Endometrium (tissue), 2 donors: ENCODE data around the gene CMSS1.
"Not testable (repeated sequence)": the region's sequence is repeated elsewhere in the genome, so short reads cannot be mapped to it uniquely, and the experiment has no call there.

Experiments used
- FAIRE-seq: peaks from 2 replicates; lab custom pipeline; 2012; peaks lifted over from hg19 to GRCh38; lab: Jason Lieb, UNC
- donor health status: control.
- donor health status: control.

Gene CMSS1

DNA sequence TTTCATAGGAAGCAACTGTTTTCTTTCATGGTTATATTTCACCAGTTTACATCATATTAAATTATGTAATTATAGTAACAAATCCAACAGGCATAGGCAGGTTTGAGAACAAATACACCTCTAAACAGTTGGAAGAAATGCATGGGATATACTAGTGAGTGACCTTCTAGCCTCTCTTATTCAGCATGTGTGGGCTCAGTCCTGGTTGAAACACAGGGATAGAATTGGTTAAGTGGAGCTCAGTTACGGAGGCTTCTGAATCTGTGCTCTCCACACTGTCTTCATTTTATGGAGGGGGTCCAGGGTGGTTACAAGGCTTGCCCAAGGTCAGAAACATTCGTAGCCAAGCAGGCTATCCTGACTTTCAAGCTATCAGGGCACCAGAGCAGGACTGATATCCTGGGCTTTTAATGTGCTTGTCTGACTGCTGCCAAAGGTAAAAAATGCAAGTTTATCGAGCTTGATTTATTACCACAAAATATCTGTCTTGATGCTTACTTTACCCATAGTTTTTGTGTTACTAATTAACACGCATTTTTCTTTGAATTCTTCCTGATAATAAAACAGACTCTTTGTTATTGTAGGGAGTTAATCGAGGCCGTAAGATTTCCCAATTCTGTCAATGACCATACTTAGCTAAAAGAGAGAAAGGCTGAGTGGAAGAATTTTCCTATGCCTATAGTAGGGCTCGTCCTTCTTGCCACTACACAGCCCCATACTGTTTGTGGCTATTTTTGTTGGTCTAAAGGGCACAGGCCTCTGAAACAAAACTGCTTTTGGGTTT lies 207.1 kb downstream of the CMSS1 start:
- FAIRE-seq: no peak

- FAIRE-seq: no peak
These were observed 209.7 kb downstream of the CMSS1 start for GRCh38 chr3:100027321-100027720.

- FAIRE-seq: peak; percentile 46
These were observed 211.4 kb downstream of the CMSS1 start for GRCh38 chr3:100029052-100029451.

DNA sequence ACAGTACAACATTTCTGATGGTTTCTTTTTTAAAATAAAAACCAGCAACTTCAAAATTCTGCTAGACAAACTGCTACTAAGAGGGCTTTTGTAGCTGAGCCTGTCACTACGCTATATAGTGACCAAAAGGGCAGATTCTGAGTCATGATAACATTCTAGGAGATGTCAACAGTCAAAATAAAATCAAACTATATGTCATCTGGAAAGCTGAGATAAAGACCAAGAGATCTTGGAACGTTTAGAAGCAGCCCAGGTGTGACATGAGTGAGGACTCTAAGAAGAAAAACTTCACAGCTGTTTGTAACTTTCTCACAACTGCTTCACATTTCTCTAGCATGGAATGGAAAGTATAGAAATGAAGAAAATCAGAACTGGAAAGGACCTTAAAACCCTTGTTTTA lies 212.0 kb downstream of the CMSS1 start:
- no peak for FAIRE-seq

GRCh38 chr3:100030346-100030745 lies 212.7 kb downstream of the CMSS1 start:
- FAIRE-seq: no peak

GRCh38 chr3:100030914-100031425 lies 213.3 kb downstream of the CMSS1 start:
- FAIRE-seq: no peak

GRCh38 chr3:100032243-100032642 lies 214.6 kb downstream of the CMSS1 start:
- FAIRE-seq: no peak

- no peak for FAIRE-seq
These were observed 215.5 kb downstream of the CMSS1 start for GRCh38 chr3:100033184-100033583.

- FAIRE-seq: no peak
These were observed 216.3 kb downstream of the CMSS1 start for GRCh38 chr3:100033903-100034471.

DNA sequence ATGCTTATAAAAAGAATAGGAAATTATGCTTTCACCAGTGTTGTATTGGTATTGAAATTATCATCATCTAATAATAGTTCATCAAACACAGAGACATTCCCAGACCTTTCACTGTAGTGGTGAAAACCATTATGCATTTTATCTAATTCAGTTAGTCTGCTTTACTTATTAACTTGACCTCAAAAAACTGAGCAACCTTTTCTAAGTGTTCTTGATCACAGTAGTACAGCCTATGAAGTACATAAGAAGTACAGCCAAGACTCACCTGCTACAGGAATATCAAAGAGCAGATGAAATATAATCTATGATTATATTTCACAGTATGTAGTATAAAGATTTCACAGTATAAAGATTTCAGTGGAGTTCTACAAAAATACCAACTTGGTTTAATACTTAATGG lies 221.4 kb downstream of the CMSS1 start:
- peak; percentile 12 for FAIRE-seq

GRCh38 chr3:100040451-100041225 lies 223.0 kb downstream of the CMSS1 start:
- FAIRE-seq: no peak

GRCh38 chr3:100041328-100041749 lies 223.7 kb downstream of the CMSS1 start:
- peak; percentile 98 for FAIRE-seq

DNA sequence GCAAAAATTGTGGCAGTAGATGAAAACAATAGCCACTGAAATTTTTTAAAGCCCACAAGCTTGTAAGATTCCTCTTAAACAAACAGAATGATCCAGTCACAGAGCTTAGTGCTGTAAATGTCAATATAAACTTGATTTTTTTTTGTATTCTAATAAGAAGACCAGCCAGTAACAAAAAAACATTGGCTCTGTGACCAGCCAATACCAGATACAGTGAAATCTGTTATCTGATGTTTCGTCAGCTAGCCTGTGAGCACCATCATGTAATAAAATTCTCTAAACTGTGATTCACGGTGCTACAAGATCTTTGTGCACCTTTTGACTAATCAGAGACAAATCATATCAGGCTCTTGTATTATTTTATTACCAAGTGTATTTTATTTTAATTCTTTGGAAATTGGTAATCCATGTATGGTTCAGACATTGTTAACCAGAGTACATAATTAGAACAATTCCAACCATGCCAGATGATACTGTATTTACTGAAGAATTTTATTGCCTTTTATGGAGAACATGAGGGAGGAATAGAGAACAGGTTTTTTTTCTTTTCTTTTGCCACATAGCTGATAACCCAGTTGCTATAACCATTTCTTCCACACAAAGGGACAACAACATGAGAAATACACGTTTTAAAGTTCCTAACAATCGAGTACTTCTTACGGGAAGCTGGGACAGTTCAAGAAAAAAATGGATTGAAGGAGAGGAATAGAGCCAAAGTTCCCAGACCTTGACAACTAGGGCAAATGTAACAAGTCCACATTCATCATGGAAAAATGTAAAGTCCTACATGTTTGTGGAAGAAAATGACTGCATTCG lies 224.7 kb downstream of the CMSS1 start:
- peak; percentile 96 for FAIRE-seq

GRCh38 chr3:100043271-100043670 lies 225.6 kb downstream of the CMSS1 start:
- no peak for FAIRE-seq

- no peak for FAIRE-seq
These were observed 226.7 kb downstream of the CMSS1 start for GRCh38 chr3:100044369-100044768.

GRCh38 chr3:100045696-100046095 lies 228.0 kb downstream of the CMSS1 start:
- FAIRE-seq: no peak

- FAIRE-seq: no peak
These were observed 229.3 kb downstream of the CMSS1 start for GRCh38 chr3:100046986-100047385.

- FAIRE-seq: no peak
These were observed 229.9 kb downstream of the CMSS1 start for GRCh38 chr3:100047455-100048141.

GRCh38 chr3:100048248-100048647 lies 230.6 kb downstream of the CMSS1 start:
- no peak for FAIRE-seq

DNA sequence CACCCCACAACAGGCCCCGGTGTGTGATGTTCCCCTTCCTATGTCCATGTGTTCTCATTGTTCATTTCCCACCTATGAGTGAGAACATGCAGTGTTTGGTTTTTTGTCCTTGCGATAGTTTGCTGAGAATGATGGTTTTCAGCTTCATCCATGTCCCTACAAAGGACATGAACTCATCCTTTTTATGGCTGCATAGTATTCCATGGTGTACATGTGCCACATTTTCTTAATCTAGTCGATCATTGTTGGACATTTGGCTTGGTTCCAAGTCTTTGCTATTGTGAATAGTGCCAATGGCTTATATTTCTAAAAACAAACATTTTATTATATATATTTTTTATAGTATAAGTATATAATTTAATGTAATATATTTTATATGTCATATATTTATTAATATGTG lies 233.9 kb downstream of the CMSS1 start:
- not testable (repeated sequence) for FAIRE-seq

- FAIRE-seq: no peak
These were observed 236.4 kb downstream of the CMSS1 start for GRCh38 chr3:100053951-100054620.
